M059J (cell line): ENCODE measurements around the gene GC. TPM values are rescaled to one million over a fixed set of nuclear protein-coding genes. Genes with fewer than 3 reads are reported as not detected.
A peak's percentile ranks its signal among the peaks of the same experiment; 100 is the strongest.
"Not testable (repeated sequence)": the region's sequence is repeated elsewhere in the genome, so short reads cannot be mapped to it uniquely, and the experiment has no call there.

Experiments
- DNase-seq: peaks from one replicate; pipeline ENCODE4 v3.0.0-alpha.2; 2012; ENCODE audit warnings: low read depth
- total RNA-seq: library from RNA; depleted of rRNA; stranded (reverse); fragments of >200 nt; shearing (Covaris generic); gene quantifications from 2 replicates; pipeline ENCODE4 v1.2.3, GENCODE V29; 2014

GC gene
- total RNA-seq, 1 experiment from 2014 or later = not detected

DNA sequence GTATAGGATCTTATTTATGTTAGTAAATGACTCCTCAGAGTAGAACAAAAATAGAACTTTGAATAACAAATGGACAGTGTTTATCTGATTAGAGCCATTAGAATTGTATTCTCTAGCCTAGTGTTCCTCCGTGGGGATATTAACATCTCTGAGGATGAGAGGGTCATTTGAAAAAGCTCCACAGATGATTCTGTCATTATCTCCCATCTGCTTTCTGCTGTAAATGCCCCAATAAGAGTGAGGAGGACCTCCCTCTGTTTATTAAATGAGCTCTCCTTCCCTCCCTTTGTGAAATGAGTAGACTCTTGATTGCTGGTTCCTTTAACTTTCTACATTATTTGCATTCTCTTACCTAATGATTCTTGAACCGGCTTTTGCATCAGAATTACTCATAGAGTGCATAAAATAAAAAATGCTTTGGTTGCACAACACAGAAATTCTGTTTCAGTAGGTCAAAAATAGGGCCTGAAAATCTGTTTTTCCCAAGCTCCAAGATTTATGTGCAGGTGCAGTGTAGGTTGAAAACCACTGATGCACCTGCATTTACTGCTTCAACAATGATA lies 18.0 kb downstream of the GC start:
- DNase-seq = no peak

DNA sequence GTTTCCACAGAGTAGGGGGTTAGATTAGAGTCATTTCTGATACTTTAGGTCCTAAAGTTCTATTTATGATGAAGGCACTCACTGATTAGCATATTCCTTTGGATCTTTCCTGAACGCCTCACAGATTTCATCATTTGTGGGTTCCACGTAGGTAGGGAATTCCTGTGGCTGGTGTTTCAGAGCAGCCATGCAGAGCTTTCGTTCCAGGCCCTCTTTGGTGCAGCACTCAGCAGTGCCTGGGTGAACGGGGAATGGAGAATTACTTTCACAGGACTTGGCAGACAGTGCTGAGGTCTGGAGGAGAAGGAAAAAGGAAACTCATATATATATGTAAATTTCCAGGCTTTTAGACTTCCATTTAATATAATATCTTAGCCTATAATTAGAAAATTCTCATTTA lies 18.5 kb downstream of the GC start:
- peak; percentile 6 for DNase-seq

DNA sequence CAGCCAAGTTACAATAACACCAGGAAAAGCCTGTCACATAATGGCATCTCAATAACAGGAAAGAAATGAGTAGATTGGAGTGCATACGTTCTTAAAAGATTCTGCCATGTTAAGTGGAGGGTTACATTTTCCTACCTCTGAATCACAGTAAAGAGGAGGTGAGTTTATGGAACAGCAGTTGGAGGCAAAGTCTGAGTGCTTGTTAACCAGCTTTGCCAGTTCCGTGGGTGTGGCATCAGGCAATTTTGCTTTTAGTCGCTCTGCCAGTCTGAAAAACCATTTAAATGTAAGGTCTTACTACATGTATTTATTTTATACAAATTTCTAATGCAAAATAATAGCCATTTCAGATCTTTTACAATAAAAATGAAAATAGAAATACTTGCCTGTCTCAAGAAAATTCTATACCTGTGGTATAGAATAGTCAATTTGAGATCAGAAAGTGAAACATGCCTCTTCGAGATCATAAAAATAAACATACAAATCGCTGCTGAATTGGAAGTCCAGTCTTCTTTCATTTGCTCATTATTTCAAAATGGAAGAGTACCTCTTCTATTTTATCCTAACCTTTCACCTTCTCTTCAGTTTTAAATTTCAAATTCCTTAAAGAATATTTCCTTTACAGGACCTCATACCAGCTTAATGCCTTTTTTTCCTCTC lies 31.4 kb downstream of the GC start:
- peak; percentile 8 for DNase-seq

DNA sequence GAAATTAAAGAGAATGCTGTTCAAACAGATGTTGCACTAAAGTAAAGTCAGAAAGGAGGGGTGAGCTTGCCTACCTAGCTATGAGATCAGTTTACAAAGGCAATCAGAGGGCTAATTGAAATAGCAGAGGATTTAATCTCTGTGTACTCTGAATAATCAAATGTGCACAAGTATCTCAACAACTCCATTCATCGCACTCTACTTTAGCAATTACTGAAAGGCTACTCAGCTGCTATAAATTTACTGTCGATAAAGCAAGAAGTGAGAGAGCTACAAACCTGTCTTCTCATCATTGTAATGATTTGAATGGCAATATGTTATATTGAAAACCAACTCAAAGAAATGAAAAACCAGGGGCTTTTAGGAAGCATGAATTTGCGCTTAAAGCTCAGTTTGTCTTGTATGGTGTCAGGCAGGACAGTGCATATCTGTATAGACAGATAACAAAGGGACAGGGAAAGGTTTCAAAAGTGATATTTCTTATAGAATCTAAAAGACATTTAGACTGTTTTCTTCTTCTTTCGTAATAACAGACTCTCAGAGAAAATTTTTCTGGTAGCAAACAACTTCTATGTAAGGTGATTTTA lies 34.8 kb downstream of the GC start:
- no peak for DNase-seq

DNA sequence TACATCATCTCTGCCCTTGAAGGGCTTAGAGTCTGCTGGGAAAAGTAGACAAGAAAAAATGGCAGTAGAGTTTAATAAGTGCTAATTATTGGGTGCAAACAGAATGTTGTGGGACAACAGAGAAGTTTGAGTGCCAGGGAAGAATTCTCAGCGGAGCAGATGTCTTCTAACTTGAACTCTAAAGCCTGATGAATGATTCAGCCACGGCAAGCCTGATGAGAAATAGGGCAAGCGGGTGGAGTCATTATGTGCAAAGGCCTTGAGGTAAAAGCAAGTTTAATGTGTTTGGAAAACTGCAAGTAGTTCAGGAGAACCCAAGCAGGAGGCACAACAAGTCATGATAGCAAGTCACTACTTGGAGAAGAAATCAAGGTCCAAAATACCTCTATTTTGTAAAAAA lies 37.5 kb downstream of the GC start:
- DNase-seq = no peak

DNA sequence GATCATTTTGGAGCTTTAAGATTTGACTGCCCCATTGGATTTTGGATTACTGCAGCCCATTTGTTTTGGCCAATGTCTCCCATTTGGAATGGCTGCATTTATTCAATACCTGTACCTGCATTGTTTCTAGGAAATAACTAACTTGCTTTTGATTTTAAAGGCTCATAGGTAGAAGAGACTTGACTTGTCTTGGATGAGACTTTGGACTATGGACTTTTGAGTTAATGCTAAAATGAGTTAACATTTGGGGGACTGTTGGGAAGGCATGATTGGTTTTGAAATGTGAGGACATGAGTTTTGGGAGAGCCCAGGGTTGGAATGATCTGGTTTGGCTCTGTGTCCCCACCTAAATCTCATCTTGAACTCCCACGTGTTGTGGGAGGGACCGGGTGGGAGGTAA lies 45.1 kb downstream of the GC start:
- DNase-seq = not testable (repeated sequence)

DNA sequence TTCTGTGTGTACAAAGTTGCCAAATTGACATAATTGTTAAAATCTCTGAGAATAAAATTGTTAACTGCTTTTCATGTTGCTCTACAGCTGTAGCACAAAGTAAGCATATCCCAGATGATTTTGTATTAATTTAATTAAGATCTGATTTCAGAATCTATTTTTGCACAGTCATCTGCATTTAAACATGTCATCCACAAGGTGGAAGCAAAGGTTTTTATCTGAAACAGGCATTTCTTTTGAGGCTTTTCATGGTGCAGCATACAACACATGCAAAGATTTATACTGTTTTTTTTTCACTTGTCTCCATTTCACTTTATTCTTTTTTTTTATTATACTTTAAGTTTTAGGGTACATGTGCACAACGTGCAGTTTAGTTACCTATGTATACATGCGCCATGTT lies 51.2 kb downstream of the GC start:
- DNase-seq = peak; percentile 31

DNA sequence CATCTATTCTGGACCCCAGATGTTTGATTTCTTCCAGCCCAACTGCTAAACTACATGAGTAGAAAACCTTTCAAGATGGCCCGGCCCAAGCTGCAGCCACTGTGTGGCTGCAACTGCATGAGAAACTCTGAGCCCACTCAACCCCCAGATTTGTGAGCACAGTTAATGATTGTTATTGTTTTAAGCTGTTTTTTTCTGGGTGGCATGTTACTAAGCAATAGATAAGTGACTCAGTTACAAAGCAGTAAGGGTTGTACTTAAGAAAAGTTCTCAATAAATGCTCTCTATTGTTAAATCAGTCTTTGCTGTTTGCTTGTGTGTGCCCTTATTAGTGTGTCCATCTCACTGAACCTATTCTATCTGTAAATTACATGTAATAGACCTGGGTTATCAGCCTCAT lies 51.8 kb downstream of the GC start:
- peak; percentile 0 for DNase-seq

DNA sequence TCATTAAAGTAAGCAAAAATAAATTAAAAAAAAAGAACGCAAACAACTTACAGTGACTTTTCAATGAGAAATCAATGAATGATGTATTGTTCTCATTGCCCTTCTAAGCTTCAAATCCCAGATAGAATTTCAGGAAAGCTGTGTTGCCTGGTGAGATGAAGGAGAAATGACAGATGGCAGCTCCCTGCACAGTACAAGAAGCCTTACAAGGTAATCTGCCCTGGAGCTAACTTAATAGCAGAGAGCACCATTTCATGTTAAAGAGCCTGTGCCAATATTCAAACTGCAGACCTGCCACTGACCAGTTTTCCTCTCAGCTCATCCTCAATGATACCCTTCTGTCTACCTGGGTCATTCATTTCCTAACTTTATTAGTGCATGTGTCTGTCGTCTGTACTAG lies 54.0 kb downstream of the GC start:
- no peak for DNase-seq

DNA sequence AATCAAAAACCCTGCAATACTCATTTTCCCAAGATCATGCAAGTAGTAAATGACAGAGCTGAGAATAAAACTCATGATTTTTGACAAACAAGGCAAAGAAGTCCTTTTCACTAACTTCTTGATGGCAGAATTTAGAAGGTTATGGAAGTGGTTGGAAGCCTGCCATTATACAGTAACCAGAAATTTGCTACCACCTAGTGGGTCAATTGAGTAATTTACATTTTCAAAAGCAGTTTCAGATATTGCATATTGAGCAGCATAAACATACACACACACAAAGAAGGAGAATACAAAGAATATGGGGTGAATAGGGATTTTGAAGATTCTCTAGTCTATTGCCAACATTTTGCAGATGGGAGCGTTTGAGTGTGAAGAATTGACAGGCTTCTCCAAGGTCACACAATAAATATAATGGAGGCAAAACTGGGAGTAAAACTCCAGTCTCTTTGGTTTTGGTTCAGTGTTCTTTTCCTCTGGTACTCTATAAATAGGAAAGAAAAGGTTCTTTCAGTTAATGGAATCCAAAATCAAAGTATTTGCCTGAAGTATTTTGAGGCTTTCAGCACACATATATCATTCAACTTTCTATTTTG lies 70.2 kb downstream of the GC start:
- peak; percentile 40 for DNase-seq

DNA sequence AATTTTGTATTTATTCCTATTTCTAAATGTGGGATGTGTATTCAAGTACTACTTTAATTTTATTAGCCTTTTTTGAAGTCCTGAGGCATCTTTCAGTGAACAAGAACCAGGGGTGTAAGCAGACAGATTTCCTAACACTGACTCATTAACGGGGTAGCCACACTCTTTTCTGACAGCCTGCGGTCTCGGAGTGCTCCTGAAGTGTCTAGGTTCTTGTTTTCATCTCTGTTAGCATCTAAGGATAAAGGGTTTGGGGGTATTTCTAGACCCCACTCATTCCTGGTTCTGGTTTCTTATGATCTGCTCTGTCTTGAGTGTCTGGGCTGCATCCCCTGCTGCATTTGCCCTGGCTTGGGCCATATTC lies 71.9 kb downstream of the GC start:
- peak; percentile 37 for DNase-seq

DNA sequence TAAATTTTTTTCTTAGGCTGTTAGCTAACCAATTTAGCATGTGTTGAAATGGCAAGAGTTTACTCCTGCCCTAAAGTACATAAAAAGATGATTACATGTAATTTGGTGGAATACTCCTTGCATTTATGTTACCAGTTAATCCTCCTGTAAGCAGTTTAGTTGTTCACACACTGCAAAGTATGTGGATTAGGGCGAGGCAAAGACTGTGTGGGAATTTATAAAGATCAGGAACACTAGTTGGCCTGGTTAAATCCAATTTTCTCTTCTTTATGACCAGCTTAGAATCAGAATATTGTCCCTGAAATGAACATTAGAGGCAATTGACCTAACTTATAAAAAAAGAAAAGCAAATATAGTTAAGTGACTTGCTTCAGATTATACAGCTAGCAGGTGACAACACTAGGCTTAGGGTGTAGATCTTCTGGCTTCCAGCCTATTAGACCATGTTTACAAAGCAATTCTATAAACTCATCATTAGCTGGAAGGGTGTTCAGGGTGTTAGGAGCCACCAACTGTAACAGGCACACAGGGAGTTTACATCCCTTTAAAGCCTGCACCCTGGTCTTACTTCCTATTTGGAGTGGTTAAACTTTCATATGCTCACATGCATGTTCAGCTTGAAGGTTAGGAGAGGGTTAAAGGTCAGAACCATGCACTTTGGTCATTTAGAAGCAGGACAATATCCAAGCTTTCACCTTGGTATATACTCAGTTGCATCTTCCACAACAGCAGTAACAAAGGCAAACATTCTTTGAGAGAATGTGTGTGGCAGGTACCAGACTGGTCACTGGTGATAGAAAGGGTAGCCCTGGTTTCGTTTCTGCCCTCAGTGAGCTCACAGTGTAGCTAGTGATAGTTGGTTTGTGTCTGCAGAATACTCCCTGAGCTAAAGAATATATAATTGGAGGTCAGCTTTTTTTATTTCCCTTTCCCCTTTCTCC lies 72.6 kb downstream of the GC start:
- peak; percentile 1 for DNase-seq

DNA sequence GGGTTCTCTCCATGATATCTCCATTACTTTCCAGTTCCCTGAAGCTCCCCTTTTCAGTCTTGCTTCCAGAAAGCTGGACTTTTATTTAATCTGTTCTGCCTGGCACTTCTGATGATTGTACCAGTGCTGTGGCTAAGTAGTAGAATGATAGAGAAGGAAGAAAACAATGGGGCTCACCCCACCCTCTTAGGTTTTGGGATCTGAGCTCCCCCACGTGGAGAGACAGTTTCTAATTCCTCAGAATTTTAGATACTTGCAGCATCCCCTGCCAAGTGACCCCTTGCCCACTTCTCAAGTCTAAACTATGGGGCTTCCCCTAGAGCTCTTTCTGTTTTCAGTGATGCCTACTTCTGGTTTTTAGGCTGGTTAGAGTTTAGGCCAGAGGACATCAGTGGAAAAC lies 73.9 kb downstream of the GC start:
- peak; percentile 14 for DNase-seq

DNA sequence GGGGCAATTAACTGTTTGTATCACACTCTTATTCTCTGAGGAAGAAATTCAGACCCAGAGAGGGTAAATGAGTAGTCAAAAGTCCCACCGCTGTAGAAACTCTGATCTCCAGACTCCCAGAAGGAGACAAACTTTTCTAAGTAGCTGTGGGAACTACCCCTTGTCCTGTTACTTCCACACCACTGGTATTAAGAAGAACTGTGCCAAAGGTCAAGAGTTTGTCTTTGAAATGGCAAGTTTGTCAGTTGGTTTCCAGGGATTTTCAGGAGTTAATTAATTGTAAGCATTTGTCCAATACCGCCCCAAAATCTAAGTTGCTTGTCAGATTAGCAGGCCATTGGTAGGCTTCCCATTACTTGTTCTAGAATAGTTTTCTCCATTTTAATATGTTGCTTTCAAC lies 85.7 kb downstream of the GC start:
- DNase-seq = no peak

DNA sequence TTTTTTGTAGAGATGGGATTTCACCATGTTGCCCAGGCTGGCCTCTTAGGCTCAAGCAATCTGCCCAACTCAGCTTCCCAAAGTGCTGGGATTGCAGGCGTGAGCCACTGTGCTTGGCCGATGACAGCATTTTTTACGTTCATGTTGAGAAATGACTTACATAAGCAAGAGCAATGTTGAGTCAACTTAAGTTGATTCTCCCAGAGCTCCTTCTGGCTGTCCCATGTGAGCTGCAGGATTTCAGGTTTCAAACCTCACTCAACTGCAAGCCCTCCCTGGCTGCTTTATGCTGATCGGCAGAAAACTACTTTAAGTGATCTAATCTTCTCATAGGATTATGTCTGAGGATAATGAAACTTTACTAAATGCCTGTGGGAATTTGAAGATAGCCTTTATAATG lies 86.8 kb downstream of the GC start:
- DNase-seq = no peak

DNA sequence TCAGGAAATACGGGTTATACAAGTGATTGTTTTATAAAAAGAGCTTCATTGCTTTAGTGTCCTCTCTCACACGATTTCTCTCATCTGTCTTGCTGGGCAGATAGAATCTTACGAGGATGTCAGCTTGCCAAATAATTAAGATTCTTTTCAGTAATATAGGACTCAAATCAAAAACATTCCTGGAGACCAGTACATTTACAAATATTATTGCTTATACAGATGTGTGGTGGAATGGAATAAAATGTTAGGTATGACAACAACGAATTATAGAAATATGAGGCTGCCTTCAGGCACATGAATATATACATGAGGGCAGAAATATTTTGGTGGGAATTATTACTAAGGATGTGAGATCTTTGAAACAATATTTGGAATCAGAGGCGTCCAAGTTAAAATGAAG lies 88.9 kb downstream of the GC start:
- no peak for DNase-seq

DNA sequence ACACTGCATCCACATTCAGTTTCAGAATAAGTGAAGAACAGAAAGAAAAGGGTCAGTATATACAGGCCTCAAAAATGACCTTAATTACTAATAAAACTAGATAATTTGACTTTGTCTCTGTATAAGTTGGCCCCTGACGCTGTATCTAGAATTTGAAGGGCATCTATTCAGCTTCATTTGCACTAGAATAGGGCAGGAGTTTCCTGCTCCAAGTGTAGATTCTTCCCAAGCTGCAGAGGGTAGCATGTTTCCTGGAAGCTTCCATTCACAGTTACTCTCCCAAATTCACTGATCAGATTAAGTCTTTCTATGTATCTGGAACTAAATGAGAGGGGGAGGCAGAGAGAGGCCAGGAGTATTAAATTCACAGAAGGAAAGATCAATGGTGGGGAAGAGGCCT lies 90.9 kb downstream of the GC start:
- no peak for DNase-seq

DNA sequence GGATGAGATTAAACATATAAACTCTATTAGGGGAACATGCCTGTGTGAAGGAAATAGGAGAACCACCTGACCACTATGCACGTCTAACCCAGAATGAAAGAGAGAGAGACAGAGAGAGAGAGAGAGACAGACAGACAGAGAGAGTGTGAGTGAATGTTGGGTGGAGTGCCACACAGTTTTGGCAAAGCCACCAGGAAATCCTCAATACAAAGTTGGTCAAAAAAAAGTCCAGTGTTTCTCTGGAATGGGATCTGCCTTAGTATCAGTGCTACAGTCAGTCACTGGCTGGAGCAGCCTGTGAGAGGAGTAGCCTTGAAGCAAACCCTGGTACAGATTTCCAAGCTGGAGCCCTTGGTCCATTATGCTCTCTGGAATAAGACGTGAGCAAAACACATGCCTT lies 91.7 kb downstream of the GC start:
- DNase-seq = no peak
